HG02610 (cell line): ENCODE results near the gene PTPRN2.
"Not testable (repeated sequence)": the region's sequence is repeated elsewhere in the genome, so short reads cannot be mapped to it uniquely, and the experiment has no call there.

Experiments used
- ATAC-seq: cut with Tn5 transposase; IDR thresholded peaks from one replicate; pipeline ENCODE4 v1.9.1; 2021; ENCODE audit warnings: mild to moderate bottlenecking, moderate library complexity; ENCODE audit not compliant: unreplicated experiment

PTPRN2 gene

GRCh38 chr7:157788573-157788972 lies 799.0 kb downstream of the PTPRN2 start:
- ATAC-seq, result no peak

GRCh38 chr7:157787275-157787701 lies 800.3 kb downstream of the PTPRN2 start:
- no peak for ATAC-seq

GRCh38 chr7:157786375-157787274 lies 801.0 kb downstream of the PTPRN2 start:
- no peak for ATAC-seq

DNA sequence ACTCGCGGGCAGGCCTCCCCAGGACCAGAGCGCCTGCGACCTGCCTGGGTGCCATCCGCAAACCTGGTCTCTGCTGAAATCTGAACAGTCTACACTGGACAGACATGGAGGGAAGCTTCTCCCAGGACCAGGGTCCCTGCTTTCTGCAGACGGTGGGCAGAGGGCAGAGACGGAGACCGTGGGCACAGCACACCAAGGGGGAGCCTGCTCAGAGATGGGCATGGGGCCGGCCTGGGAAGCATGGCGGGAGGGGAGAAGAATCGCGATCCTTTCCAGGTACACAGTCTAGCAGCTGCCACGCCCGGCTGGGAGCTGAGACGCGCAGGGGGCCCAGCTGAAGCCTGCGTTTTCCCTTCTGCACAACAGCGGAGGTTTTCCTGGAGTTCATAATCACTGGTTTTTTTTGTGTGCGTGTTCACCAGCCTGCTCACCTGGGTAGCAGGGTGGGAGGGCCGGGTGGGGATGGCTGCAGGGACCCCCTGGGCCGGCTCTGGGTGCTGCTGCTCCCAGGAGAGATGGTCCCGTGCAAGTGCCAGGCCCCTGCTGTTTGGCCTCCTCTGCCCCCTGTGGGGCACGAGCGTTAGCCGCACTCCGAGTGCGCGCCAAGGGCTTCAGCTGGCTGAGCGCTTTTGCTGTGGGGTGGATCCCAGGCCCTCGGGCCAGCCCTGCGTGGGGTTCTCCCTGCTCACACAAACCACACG lies 802.0 kb downstream of the PTPRN2 start:
- no peak for ATAC-seq

DNA sequence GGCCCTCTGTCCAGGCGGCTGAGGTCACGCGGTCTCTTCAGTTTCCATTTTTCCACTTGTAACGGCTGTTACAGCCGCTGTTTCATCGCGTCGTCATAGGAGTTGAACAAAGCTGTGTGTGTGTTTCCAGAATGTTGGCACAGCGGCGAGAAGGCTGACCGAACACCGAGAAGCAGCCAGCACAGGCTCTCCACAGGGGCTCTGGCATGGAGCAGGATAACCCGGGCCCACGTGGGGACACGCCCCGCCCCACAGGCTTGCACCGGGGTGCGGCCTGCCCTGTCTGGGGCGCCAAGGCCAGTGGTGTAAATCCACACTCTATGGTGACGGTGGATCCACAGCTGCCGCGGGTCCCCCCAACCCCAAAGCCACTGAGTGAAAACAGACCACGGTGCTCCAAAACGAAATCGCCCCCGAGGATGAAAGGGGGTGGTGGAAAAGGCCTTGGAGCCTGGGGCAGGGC lies 802.6 kb downstream of the PTPRN2 start:
- ATAC-seq, result no peak

DNA sequence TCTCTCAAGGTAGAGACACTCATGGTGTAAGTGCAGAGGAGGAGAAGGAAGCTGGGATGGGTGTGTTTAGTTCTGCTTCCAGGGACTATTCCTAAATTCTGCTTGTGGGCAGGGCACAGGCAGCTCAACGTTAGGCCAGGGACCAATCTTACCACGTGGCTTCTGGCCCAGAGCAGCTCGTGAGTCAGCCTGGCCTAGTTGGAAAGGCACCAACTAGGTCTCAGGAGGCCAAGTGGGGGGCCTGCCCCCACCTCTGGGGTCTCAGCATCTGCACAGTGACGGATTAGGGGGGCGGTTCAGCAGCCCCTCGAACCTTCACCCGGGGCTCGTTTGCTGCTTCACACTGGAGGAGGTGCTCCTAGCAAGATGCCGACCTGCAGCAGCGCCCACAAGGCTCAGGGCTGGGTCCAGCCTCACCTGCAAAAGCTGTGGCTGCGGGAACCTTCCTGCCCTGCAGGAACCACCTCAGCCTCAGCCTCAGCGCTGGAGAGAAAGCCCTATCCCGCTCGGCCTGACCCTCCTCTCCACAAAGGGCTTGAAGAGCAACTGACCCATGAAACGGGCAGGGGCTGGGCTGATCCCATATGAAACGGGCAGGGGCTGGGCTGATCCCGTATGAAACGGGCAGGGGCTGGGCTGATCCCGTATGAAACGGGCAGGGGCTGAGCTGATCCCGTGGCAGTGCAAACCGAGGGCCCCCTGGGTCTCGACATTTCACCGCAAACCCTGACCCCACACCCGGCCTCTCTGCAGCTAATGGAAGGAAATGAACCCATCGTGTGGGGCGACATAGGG lies 803.4 kb downstream of the PTPRN2 start:
- no peak for ATAC-seq

DNA sequence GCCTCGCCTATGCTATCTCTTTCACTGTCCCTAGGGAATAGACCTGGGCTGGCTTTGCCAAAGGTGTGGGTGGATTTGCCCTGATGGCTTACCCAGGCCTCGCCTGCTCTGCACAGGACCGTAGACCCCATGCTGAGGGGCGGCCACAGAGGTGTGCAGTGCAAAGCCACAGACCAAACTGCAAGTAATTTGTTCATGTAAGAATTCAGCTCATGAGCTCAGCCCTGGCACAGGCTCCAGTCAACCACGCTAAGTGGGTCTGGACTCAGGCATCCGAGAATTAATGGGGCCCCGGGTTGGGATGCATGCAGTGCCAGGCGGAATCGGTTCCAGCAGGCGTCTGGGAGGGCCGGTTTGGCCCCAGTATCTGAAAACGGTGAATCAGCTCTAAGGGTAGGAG lies 805.6 kb downstream of the PTPRN2 start:
- ATAC-seq, result no peak

DNA sequence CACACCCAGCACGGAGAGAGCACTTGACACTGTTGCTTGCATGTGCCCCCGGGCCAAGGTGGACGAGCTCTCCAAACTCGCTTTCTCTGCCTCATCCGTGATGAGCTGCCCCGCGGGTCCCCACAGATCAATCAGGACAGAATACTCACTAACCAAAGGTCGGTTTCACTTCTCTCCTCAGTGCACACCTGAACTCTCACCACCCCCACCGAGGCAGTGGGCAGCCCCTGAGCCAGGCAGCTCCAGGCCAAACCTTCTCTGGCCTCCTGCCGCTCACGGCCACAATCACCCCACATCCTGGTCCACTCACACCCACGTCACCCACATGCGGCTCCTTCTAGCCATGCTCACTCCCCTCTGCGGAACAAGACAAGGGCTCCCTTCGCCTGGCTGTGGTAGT lies 806.9 kb downstream of the PTPRN2 start:
- ATAC-seq, result no peak

- ATAC-seq, result no peak
These were observed 807.3 kb downstream of the PTPRN2 start for GRCh38 chr7:157780312-157780711.

DNA sequence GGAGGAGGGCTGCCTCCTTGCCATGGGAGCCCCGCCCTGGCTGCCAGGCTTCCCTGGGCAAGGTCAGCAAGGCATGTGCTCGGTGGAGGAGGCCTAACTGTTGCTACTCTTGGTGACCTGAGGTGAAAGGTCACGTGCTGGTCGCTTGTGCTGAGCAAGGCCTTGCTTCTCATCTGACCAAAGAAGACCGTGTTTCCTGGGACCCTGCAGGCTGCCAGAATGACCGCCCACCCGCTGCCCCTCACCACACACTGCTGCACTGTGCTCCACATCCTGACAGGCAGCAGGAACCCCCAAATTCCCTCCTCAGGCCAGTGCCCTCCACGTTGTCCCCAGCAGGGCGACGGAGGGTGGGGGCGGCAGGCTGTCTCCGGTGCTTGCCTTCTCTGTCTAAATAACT lies 808.4 kb downstream of the PTPRN2 start:
- no peak for ATAC-seq

- not testable (repeated sequence) for ATAC-seq
These were observed 810.3 kb downstream of the PTPRN2 start for GRCh38 chr7:157777194-157777762.

GRCh38 chr7:157775560-157776332 lies 811.9 kb downstream of the PTPRN2 start:
- no peak for ATAC-seq

- ATAC-seq, result no peak
These were observed 812.5 kb downstream of the PTPRN2 start for GRCh38 chr7:157775021-157775559.

- ATAC-seq, result no peak
These were observed 813.1 kb downstream of the PTPRN2 start for GRCh38 chr7:157774495-157774894.

DNA sequence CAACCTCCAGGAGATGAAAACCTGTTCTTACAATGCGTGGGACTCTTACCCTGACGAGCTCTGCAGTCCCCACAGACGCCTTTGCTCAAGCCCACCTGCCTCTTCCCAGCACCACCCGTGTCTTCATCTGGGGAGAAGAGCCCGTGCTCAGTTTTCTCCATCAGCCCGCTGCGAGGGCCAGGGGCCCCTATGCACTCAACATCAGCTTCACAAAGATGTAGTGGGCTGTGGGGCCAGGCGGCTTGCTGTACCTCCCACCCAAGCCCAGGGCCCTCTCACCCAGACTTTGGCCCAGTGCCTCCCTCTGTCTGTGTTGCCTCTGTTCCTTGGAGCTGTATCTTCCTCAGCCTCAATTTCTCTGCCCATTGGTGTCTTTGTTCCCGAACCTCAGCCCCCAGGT lies 814.3 kb downstream of the PTPRN2 start:
- ATAC-seq, result no peak

DNA sequence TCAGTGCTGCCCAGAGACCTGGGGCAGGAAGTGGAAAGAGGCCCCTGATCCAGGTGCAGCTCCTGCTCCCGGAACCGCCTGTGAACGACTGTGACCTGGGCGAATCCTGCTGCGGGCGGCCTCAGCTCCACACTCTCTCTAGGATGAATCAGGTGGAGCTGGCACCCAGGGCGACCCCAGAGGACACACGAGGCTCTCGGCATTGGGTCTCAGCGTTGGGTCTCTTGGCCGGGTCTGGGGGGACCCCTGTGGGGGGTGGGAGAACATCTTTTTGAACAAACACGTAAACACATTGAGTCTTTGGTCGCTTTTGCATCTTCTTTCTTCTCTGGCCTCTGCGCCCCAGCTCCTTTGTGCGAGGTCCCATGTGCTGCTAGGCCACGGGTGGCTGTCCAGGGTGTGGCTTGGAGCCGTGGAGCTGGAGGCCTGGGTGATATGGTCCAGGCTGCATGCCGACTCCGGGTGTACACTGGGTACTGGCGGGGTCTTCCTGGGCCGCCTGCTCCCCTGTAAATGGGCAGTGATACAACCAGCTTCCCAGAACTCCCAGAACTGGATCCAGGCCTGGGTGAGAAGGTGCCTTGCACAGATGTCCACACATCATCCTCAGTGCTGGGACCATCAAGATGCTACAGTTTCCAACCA lies 815.0 kb downstream of the PTPRN2 start:
- no peak for ATAC-seq

DNA sequence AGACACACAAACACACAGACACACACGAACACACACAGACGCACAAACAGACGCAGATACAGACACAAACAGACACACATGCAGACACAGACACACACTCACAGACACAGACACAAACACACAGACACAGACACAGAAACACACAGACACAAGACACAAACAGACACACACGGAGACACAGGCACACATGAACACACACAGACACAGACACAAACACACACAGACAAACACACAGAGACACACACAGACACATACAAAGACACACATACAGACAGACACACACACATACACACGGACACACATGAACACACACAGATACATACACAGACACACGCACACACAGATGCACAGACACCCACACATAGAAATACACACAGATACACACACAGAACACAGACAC lies 815.9 kb downstream of the PTPRN2 start:
- no peak for ATAC-seq

GRCh38 chr7:157770716-157771320 lies 816.8 kb downstream of the PTPRN2 start:
- ATAC-seq, result no peak
